Measurements from ENCODE around the gene NDUFB10.

The NDUFB10 gene

DNA sequence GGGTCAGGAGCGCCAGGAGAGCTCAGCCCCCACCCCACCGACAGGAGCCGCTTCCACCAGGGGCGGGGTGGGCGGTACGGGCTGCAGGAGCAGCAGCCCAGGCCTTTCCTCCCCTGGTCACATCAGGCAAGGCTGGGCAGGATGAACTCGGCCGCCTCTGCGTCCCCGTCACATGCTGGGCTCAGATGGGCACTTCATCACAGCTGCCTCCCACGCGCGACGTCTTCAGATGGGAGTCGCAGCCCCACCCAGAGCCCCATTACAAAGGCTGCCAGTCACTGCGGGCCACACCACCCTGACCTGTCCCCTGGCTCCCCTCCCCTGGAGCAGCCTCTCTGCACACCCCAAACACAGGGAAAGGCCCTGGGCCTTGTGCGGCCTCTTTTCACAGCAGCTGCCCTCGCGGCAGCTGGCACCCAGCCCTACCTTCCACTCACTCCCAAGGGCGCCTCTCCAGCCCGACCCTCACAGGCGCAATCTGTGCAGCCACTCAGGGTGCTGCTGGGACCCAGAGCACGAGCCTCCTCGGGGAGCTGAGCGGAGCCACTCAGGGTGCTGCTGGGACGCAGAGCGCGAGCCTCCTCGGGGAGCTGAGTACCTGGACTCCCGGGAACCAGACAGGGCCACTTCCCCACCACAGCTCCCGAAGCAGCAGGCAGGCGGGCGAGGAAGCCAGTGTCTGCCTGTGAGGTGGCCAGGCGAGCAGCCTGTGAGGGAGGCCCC is 45.6 kb downstream of the NDUFB10 start:
- peak; percentile 9 for DNase-seq

DNA sequence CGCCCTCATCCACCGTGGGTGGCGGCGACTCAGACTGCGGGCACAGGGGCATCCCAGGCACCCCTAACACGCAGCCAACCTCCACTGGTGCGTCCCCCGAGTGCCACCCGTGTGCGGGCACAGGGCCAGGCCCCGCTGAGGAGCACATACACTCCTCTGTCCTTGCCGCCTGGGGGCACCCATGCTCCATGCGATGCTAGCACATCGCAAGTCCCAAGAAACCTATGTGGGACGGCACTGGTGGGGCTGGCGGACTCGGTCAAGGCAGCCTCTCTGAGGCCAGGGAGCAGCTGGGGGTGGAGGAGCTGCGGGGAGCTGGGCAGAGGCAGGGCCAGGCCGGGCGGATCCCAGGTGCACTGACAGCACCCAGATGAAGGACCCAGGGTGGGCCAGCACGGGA is 46.3 kb downstream of the NDUFB10 start:
- no peak for DNase-seq

DNA sequence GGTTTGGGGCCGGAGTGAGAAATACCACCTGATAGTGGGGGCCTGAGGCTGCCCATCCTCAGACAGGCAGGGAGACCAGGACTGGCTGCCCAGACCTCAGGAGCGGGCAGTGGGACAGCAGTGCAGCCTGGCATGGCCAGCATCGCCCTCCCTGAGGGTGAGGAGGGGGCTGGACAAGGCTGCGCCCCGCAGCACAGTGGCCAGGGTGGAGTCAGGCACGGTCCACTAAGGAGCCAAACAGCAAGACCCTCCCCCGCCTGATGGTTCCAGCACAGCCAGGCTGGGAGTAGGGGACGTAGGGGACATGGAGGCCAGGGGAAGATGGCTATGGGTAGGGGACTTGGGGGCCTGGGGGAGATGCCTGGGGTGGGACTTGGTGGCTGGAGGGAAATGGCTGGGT is 47.0 kb downstream of the NDUFB10 start:
- DNase-seq, result no peak

DNA sequence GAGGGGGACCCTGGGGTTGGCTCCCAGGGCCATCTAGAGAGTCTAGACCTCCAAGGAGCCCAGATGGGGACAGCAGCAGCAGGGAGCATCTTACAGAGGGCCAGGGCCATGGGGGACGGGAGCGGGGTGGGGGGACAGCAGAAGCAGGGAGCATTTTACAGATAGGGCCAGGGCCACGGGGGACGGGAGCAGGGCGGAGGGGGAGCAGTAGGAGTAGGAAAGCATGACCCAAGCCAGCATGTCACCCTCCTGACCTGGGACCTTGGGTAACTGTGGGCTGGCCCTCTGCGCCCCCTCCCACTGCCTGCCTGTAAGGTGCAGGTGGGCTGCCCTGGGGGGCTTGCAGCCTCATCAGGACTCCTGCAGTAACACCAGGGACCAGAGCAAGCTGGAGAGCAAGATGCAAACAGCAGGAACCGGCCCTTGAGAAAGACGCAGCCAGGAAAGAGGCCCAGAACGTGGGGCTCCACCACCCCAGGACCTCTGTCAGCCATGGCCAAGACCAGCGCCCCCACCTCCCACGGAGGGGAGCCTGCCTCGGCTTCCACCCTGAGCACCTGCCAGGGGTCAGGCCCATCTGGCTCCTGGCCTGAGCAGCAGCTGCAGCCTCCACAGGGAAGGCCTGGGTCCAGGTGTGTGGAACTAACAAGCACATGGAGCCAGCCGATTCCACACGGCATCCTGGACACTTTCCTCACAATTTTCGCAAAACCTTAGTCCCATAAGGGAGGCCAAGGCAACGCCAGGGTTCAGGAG is 47.9 kb downstream of the NDUFB10 start:
- no peak for DNase-seq

DNA sequence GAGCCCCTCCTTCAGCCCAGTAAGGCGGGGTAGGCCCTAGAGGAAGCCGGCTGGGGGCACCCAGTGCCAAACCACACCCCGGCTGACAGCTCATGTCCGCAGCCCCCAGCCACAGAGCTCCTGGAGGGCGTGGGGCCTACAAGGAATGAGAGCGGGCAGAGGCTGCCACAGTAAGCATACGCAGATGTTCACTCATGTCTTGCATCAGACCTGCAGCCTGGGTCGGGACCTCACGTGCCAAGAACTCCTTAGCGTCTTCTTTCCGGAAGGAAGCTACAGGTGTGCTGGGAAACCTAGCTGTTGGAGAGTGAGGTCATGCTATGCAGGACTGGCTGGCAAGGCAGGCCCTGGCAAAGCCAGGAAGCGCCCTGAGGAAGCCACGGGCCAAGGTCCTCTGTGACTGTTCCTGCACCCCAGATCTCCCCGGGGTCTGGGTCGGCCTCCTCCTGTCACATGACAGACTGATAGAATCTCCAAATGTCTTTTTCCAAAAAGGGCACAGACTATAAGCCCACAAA is 48.7 kb downstream of the NDUFB10 start:
- DNase-seq, result no peak

DNA sequence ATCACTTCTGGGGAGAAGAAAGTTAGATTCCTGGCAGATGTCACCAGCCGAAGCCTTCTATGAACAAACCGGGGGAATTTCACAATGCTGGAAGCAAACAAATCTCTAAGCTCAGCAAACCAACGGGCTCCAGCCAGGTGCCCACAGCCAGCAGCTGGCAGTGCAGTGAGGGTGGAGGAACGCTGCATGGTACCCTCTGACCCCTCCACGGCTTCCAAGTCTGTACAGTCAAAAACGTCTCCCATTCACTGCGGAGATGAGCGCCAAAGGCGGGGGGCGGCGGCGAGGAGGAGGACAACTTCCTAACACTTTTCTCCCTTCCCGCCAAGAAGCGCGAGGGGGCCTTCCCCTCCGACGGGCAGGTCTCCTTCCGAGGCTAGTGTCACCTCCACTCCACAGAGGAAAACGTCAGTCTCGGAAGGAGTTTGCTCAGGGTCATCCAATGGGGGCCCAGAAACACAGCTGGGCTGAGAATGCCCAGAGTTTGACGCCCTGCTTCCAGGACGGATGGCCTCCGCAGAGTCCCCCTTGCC is 49.4 kb downstream of the NDUFB10 start:
- DNase-seq, result no peak

DNA sequence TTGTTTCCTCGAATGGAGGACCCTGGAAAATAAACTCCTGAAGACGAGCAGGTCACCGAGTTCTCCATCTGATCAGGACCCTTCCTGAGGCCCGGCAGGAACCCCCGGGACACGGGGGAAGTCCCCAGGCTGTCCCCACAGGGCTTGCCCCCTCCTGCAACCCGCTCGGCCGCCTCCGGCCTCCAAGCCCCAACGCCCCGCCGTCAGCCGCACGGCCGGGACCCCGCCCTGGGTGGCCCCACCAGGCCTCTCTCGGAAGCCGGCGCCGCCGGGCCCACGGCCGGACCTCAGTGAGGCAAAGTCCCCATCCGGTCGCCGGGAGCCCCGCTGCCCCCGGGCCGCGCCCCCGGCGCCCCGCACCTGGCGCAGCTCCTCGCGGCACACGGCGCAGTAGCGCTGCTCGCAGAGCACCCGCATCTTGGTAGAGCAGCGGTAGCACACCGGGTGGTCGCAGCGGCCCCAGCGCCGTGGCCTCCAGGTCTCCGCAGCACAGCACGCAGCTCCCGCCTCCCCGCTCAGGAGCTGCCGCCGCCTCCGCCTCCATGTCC is 49.9 kb downstream of the NDUFB10 start:
- no peak for DNase-seq

DNA sequence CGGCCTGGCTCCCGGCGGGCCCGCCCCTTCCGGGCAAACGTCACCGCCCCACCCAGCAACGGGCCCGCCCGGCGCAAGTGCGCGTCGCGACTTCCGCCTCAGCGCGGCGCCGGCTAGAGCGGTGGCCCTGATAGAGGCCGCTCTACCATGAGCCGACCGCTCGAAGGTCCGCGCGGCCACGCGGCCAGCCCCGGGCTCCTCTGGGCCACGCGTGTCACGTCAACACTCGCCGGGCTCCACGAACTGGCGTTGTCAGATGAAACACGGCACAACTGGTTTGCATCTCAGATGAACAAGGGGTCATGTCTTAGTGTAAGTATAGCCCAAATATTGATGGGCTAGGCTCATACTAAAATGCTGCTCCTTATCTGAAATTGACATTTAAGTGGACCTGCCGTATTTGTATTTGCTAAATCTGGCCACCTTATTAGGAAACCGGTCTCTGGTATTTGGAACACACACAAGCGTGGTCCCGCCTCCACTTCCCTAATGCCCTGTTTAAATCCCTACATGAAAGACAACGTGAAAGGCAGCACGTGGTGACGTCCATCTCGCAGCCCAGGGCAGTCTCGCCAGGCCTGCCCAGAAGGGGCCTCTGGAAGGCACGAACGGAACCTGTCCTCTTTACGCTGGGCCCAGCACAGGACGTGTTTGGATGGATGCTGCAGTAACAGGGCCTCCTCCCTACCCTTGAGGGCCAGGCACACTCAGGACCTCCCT is 50.6 kb downstream of the NDUFB10 start, which contains the start of gene ZNF598:
ZNF598 (minus strand) TSS at position 31 of the 720 bp plus-strand sequence.
- peak; percentile 75 for DNase-seq
